SK-N-SH treated with all-trans-retinoic acid at 6 μM for 48 hours (cell line): ENCODE measurements around the gene RNF135.

Experiments used
- CSDC2 ChIP-seq: fragments of 250-450 bp; sonication (Bioruptor Pico); IDR thresholded peaks from 2 replicates; pipeline ENCODE4 v1.5.0; 2020; ENCODE audit warnings: mild to moderate bottlenecking, moderate library complexity
- ESRRG ChIP-seq: fragments of 250-450 bp; sonication (Bioruptor Pico); IDR thresholded peaks from 2 replicates; pipeline ENCODE4 v1.6.1; 2021; ENCODE audit warnings: mild to moderate bottlenecking
- PATZ1 ChIP-seq: fragments of 250-450 bp; sonication (Bioruptor Pico); IDR thresholded peaks from 2 replicates; pipeline ENCODE4 v1.8.0; 2020; ENCODE audit warnings: mild to moderate bottlenecking, moderate library complexity, borderline replicate concordance
- TSHZ2 ChIP-seq: fragments of 250-450 bp; sonication (Bioruptor Pico); IDR thresholded peaks from 2 replicates; pipeline ENCODE4 v1.5.0; 2020; ENCODE audit warnings: mild to moderate bottlenecking, moderate library complexity
- ZFP30 ChIP-seq: fragments of 450-650 bp; formaldehyde crosslinking; IDR thresholded peaks from 2 replicates; pipeline ENCODE4 v1.5.0; 2022; ENCODE audit warnings: mild to moderate bottlenecking, moderate library complexity

DNA sequence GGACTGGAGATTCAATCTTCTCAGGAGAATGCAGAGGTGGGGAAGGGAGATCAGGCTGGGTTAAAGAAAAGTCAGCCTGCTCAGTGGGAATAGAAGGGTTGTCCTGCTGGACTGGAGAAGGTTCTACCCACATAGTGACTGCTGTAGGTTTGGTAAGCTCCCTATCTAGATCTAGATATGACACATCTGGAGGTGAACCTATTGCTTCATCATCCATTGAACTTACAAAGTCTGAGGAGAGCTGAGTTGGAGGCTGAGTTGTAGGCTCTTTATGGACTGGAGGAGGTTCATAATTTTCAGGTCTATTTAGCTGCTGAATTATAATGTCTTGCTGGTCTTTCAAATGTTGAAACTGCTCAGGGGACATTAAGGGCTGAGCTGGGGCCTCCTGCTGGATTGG, 77.9 kb downstream of the RNF135 start:
- TF ChIP-seq ZFP30 (no peak), TSHZ2 (CRISPR knock-in tag) (no peak), CSDC2 (CRISPR knock-in tag) (no peak), PATZ1 (CRISPR knock-in tag) (no peak), ESRRG (CRISPR knock-in tag) (no peak)
